HepG2 (cell line): ENCODE data around the gene ADGRF4. TPM values are rescaled to one million over a fixed set of nuclear protein-coding genes. Genes with fewer than 3 reads are reported as not detected.

Source experiments
- ATAC-seq: fragments of 200-7000 bp; cut with Tn5 transposase; 3 replicates; pipeline ENCODE4 v1.9.1; 2020; ENCODE audit warnings: mild to moderate bottlenecking, moderate library complexity
- BruUV-seq: library from RNA; stranded (reverse); fragments of 400-500 nt; replicated peaks from 2 replicates; lab custom pipeline; 2021; lab: Mats Ljungman, UMichigan
- CTCF ChIA-PET: fragments of 300-600 bp; formaldehyde crosslinking; extraction: SDS; loops from one replicate; lab custom pipeline; 2021; ENCODE audit warnings: low total read pairs, inconsistent platforms, low intra/inter-chr PET ratio; lab: Yijun Ruan, JAX
- POLR2A ChIA-PET: fragments of 350-600 bp; sonication (Branson Sonifier 250); formaldehyde crosslinking; loops from one replicate; lab custom pipeline; 2020; ENCODE audit warnings: antibody characterized with exemption, inconsistent platforms; lab: Yijun Ruan, JAX
- DNase-seq: peaks from one replicate; pipeline ENCODE4 v3.0.0-alpha.2; 2015; ENCODE audit warnings: low spot score
- FAIRE-seq: peaks from 3 replicates; lab custom pipeline; 2011; peaks lifted over from hg19 to GRCh38; lab: Jason Lieb, UNC
- H2AFZ ChIP-seq: one replicate; pipeline ENCODE4 v1.6.1; 2011; ENCODE audit warnings: low read length, inconsistent platforms
- H3K27ac ChIP-seq: fragments of 300-600 bp; 3 replicates; pipeline ENCODE4 v1.8.0; 2011; ENCODE audit warnings: mixed run types, mild to moderate bottlenecking, mixed read lengths, low read length, inconsistent platforms; ENCODE audit not compliant: insufficient read depth; ENCODE audit errors: extremely low read length
- H3K27me3 ChIP-seq, 2 experiments: fragments of 200-600 bp in 1 of 2; 2 replicates in 1 of 2; 3 replicates in 1 of 2; pipeline versions ENCODE4 v1.6.0 to v1.8.0; 2011; ENCODE audit warnings: low read length in 2 of 2, mild to moderate bottlenecking in 2 of 2, moderate library complexity in 2 of 2, inconsistent platforms in 1 of 2; ENCODE audit not compliant: insufficient read depth in 2 of 2, control insufficient read depth in 1 of 2
- H3K36me3 ChIP-seq, 2 experiments: fragments of 200-600 bp in 1 of 2; replicated peaks in 1 of 2; 2 replicates in 1 of 2; 3 replicates in 1 of 2; pipeline versions ENCODE4 v1.5.1 to v1.8.0; 2011; ENCODE audit warnings: low read length in 2 of 2, inconsistent platforms in 1 of 2; ENCODE audit not compliant: insufficient read depth in 2 of 2, control insufficient read depth in 1 of 2
- H3K4me1 ChIP-seq: 2 replicates; pipeline ENCODE4 v1.5.1; 2012; ENCODE audit warnings: low read length, inconsistent platforms; ENCODE audit not compliant: insufficient read depth
- H3K4me2 ChIP-seq: 2 replicates; pipeline ENCODE4 v1.6.0; 2011; ENCODE audit warnings: low read depth, low read length, inconsistent platforms
- H3K4me3 ChIP-seq, 3 experiments: fragments of 200-600 bp in 1 of 3; sonication (generic), shearing (Covaris generic) in 1 of 3; replicated peaks in 1 of 3; 2 replicates each; pipeline ENCODE4 v1.5.1; 2011 to 2016; ENCODE audit warnings: low read length in 3 of 3, inconsistent platforms in 2 of 3, low read depth in 2 of 3, mild to moderate bottlenecking in 2 of 3, control low read depth in 1 of 3, mixed read lengths in 1 of 3; ENCODE audit not compliant: insufficient read depth in 1 of 3
- H3K79me2 ChIP-seq: one replicate; pipeline ENCODE4 v1.6.1; 2011; ENCODE audit warnings: low read length, inconsistent platforms; ENCODE audit not compliant: insufficient read depth
- H3K9ac ChIP-seq: 2 replicates; pipeline ENCODE4 v1.6.0; 2011; ENCODE audit warnings: mild to moderate bottlenecking, low read depth, low read length, inconsistent platforms; ENCODE audit not compliant: insufficient read depth
- H3K9me3 ChIP-seq: 2 replicates; pipeline ENCODE4 v1.5.1; 2012; ENCODE audit warnings: mild to moderate bottlenecking, low read length
- H4K20me1 ChIP-seq: 2 replicates; pipeline ENCODE4 v1.6.0; 2011; ENCODE audit warnings: inconsistent platforms, mild to moderate bottlenecking, low read length, moderate library complexity; ENCODE audit not compliant: insufficient read depth
- ARID5B ChIP-seq: IDR thresholded peaks from 2 replicates; pipeline ENCODE4 v1.4.0; 2020; ENCODE audit warnings: mild to moderate bottlenecking, missing genetic modification reagents
- HES4 ChIP-seq: sonication (generic); formaldehyde crosslinking; IDR thresholded peaks from 2 replicates; pipeline ENCODE4 v1.9.0; 2021; ENCODE audit warnings: mild to moderate bottlenecking, missing genetic modification reagents, borderline replicate concordance
- NCOA5 ChIP-seq: sonication (generic); formaldehyde crosslinking; IDR thresholded peaks from 2 replicates; pipeline ENCODE4 v1.4.0; 2020; ENCODE audit warnings: missing genetic modification reagents
- NFIB ChIP-seq: sonication (generic); formaldehyde crosslinking; IDR thresholded peaks from 2 replicates; pipeline ENCODE4 v1.9.0; 2021; ENCODE audit warnings: missing genetic modification reagents, mild to moderate bottlenecking, borderline replicate concordance
- PHF21A ChIP-seq: sonication (generic); formaldehyde crosslinking; IDR thresholded peaks from 2 replicates; pipeline ENCODE4 v1.5.0; 2020; ENCODE audit warnings: mild to moderate bottlenecking, missing genetic modification reagents
- PRMT3 ChIP-seq: sonication (generic); formaldehyde crosslinking; IDR thresholded peaks from 2 replicates; pipeline ENCODE4 v1.8.1; 2022; ENCODE audit warnings: low read depth, mild to moderate bottlenecking, moderate library complexity, missing genetic modification reagents, borderline replicate concordance
- SETDB1 ChIP-seq: sonication (generic); formaldehyde crosslinking; IDR thresholded peaks from 2 replicates; pipeline ENCODE4 v1.5.1; 2020; ENCODE audit warnings: missing genetic modification reagents, mild to moderate bottlenecking, borderline replicate concordance
- SIN3B ChIP-seq: fragments of 150-350 bp; IDR thresholded peaks from 2 replicates; pipeline ENCODE4 v1.6.1; 2014; ENCODE audit warnings: low read length
- SMARCC2 ChIP-seq: fragments of 450-650 bp; IDR thresholded peaks from 2 replicates; pipeline ENCODE4 v1.6.1; 2017; ENCODE audit warnings: antibody characterized with exemption, mild to moderate bottlenecking
- ZEB1 ChIP-seq: IDR thresholded peaks from 2 replicates; pipeline ENCODE4 v1.6.1; 2012; ENCODE audit warnings: mild to moderate bottlenecking, low read depth, inconsistent platforms; ENCODE audit not compliant: insufficient replicate concordance
- ZKSCAN8 ChIP-seq: IDR thresholded peaks from 2 replicates; pipeline ENCODE4 v1.6.1; 2016; ENCODE audit warnings: borderline replicate concordance, missing genetic modification reagents, missing compliant biosample characterization
- ZNF362 ChIP-seq: sonication (generic); formaldehyde crosslinking; IDR thresholded peaks from 2 replicates; pipeline ENCODE4 v1.4.0; 2020; ENCODE audit warnings: missing genetic modification reagents, mild to moderate bottlenecking, borderline replicate concordance
- WGBS: methylation state at CpG from one replicate; pipeline ENCODE4 v1.1.6; 2017; ENCODE audit warnings: low lambda C conversion rate; 5-methylcytosine and 5-hydroxymethylcytosine counted together
- in situ Hi-C: cut with HindIII; loops from 2 replicates; pipeline ENCODE4 v1.10.0; 2017; ENCODE audit warnings: low pct_unique_long_range_greater_than_20kb; ENCODE audit not compliant: extremely low pct_ligation_motif_present
- intact Hi-C: fragments of 100-400 bp; cut with micrococcal nuclease; formaldehyde crosslinking; loops from one replicate; pipeline ENCODE4 v1.10.0; 2022; ENCODE audit not compliant: unreplicated experiment
- polyA plus RNA-seq, 8 experiments: library from polyadenylated mRNA; depleted of rRNA in 3 of 8; stranded (reverse) in 7 of 8; unstranded in 1 of 8; fragments of >200 nt; fragmentation: Illumina TruSeq in 4 of 8; extraction: Trizol in 4 of 8; gene quantifications; 2 replicates each; pipeline versions ENCODE4 v1.2.1 to v1.2.3, GENCODE V29; 2011 to 2016; ENCODE audit warnings: low read depth in 4 of 8, missing spikeins in 1 of 8, mixed read lengths in 1 of 8; ENCODE audit not compliant: insufficient read depth in 1 of 8
- total RNA-seq, 5 experiments: library from RNA; depleted of rRNA; stranded (reverse); fragments of >200 nt; fragmentation: Illumina TruSeq; extraction: Trizol; gene quantifications; 2 replicates each; pipeline ENCODE4 v1.2.3, GENCODE V29; 2016; ENCODE audit warnings: low read depth in 1 of 5
- TF ChIP-seq, protein P1 (sequence below): sonication (generic); formaldehyde crosslinking; IDR thresholded peaks from 2 replicates; pipeline ENCODE4 v1.4.0; 2020; ENCODE audit warnings: missing genetic modification reagents, borderline replicate concordance
- TF ChIP-seq, protein P2 (sequence below): sonication (generic); formaldehyde crosslinking; IDR thresholded peaks from 2 replicates; pipeline ENCODE4 v1.8.0; 2022; ENCODE audit warnings: mild to moderate bottlenecking, missing genetic modification reagents; ENCODE audit not compliant: insufficient replicate concordance

The ADGRF4 gene
- total and polyA plus RNA-seq, 2 of the 13 experiments (the other 11 are each of a cell fraction or from before 2014, with no cell fraction given): 0.01 TPM; not detected in 1

GRCh38 chr6:47700053-47700452 is 1.7 kb downstream of the ADGRF4 start:
- no peak for ATAC-seq
- in situ Hi-C loops: no loop called here
- no peaks in the 10 kb centered on the region for H3K4me1 ChIP-seq
- no peak for FAIRE-seq
- H3K4me3 ChIP-seq: no peak overlapping the region
- no peaks in the 10 kb centered on the region for H3K36me3 ChIP-seq
- WGBS: 14% methylated on average over 5 of the region's 5 CpGs
- no peak overlapping the region for H3K9ac ChIP-seq
- no peak overlapping the region for H3K27ac ChIP-seq
- no peaks in the 10 kb centered on the region for H3K79me2 ChIP-seq
- H4K20me1 ChIP-seq: no peaks in the 10 kb centered on the region
- CTCF ChIA-PET: no interaction called here
- H3K27me3 ChIP-seq: peaks cover 0 to 2% of the 10 kb centered on the region in 2 experiments; a peak in 2 of 5 replicates
- H3K4me2 ChIP-seq: no peak overlapping the region
- no TSS peak for BruUV-seq
- intact Hi-C loops: no loop called here
- H2AFZ ChIP-seq: no peak overlapping the region
- POLR2A ChIA-PET: no interaction called here
- H3K9me3 ChIP-seq: no peaks in the 10 kb centered on the region
- no peak for DNase-seq
- TF ChIP-seq ARID5B: no peak
- no peak for TF ChIP-seq SMARCC2
- no peak for TF ChIP-seq SIN3B
- no peak for TF ChIP-seq NFIB (CRISPR knock-in tag)
- TF ChIP-seq HES4 (CRISPR knock-in tag): no peak
- TF ChIP-seq PRMT3 (CRISPR knock-in tag): no peak
- TF ChIP-seq, protein P1, sequence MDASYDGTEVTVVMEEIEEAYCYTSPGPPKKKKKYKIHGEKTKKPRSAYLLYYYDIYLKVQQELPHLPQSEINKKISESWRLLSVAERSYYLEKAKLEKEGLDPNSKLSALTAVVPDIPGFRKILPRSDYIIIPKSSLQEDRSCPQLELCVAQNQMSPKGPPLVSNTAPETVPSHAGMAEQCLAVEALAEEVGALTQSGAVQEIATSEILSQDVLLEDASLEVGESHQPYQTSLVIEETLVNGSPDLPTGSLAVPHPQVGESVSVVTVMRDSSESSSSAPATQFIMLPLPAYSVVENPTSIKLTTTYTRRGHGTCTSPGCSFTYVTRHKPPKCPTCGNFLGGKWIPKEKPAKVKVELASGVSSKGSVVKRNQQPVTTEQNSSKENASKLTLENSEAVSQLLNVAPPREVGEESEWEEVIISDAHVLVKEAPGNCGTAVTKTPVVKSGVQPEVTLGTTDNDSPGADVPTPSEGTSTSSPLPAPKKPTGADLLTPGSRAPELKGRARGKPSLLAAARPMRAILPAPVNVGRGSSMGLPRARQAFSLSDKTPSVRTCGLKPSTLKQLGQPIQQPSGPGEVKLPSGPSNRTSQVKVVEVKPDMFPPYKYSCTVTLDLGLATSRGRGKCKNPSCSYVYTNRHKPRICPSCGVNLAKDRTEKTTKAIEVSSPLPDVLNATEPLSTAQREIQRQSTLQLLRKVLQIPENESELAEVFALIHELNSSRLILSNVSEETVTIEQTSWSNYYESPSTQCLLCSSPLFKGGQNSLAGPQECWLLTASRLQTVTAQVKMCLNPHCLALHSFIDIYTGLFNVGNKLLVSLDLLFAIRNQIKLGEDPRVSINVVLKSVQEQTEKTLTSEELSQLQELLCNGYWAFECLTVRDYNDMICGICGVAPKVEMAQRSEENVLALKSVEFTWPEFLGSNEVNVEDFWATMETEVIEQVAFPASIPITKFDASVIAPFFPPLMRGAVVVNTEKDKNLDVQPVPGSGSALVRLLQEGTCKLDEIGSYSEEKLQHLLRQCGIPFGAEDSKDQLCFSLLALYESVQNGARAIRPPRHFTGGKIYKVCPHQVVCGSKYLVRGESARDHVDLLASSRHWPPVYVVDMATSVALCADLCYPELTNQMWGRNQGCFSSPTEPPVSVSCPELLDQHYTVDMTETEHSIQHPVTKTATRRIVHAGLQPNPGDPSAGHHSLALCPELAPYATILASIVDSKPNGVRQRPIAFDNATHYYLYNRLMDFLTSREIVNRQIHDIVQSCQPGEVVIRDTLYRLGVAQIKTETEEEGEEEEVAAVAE (CRISPR knock-in tag): no peak
- TF ChIP-seq, protein P2, sequence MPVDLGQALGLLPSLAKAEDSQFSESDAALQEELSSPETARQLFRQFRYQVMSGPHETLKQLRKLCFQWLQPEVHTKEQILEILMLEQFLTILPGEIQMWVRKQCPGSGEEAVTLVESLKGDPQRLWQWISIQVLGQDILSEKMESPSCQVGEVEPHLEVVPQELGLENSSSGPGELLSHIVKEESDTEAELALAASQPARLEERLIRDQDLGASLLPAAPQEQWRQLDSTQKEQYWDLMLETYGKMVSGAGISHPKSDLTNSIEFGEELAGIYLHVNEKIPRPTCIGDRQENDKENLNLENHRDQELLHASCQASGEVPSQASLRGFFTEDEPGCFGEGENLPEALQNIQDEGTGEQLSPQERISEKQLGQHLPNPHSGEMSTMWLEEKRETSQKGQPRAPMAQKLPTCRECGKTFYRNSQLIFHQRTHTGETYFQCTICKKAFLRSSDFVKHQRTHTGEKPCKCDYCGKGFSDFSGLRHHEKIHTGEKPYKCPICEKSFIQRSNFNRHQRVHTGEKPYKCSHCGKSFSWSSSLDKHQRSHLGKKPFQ (CRISPR knock-in tag): no peak
- no peak for TF ChIP-seq NCOA5
- TF ChIP-seq ZEB1: no peak
- no peak for TF ChIP-seq ZNF362 (CRISPR knock-in tag)
- TF ChIP-seq SETDB1: no peak
- no peak for TF ChIP-seq PHF21A (CRISPR knock-in tag)
- TF ChIP-seq ZKSCAN8 (CRISPR knock-in tag): no peak
